SK-N-SH (cell line): ENCODE results near the gene NCAPD3. TPM values are rescaled to one million over a fixed set of nuclear protein-coding genes. Genes with fewer than 3 reads are reported as not detected.

Experiments
- CTCF ChIA-PET: fragments of 300-600, 350-600 bp; formaldehyde crosslinking; extraction: SDS; loops from one replicate; lab custom pipeline; 2021; lab: Yijun Ruan, JAX
- POLR2A ChIA-PET: fragments of 350-600 bp; sonication (Branson Sonifier 250); formaldehyde crosslinking; extraction: SDS; loops from one replicate; lab custom pipeline; 2020; ENCODE audit warnings: antibody characterized with exemption, inconsistent platforms; lab: Yijun Ruan, JAX
- DNase-seq: peaks from one replicate; pipeline ENCODE4 v3.0.0; 2012
- H2AFZ ChIP-seq: fragments of 200-600 bp; sonication (generic); 2 replicates; pipeline ENCODE4 v1.8.1; 2016; ENCODE audit warnings: antibody characterized with exemption, mild to moderate bottlenecking, low read depth
- H3F3A ChIP-seq: fragments of 200-600 bp; sonication (generic); replicated peaks from 2 replicates; pipeline ENCODE3; 2016; ENCODE audit warnings: antibody characterized with exemption, mild to moderate bottlenecking; ENCODE audit not compliant: insufficient read depth
- H3K27ac ChIP-seq, 2 experiments: fragments of 200-500 bp in 1 of 2; fragments of 200-600 bp in 1 of 2; sonication (Bioruptor generic) in 1 of 2; sonication (generic), shearing (Covaris generic) in 1 of 2; 2 replicates each; pipeline versions ENCODE4 v1.5.1 to v1.6.1; 2014 to 2016; ENCODE audit warnings: low read depth in 2 of 2, inconsistent platforms in 1 of 2, low read length in 1 of 2, mild to moderate bottlenecking in 1 of 2, mixed read lengths in 1 of 2
- H3K27me3 ChIP-seq: fragments of 200-600 bp; sonication (generic), shearing (Covaris generic); 2 replicates; pipeline ENCODE4 v1.6.1; 2016; ENCODE audit warnings: mixed run types; ENCODE audit not compliant: insufficient read depth
- H3K36me3 ChIP-seq, 2 experiments: fragments of 200-500 bp in 1 of 2; fragments of 200-600 bp in 1 of 2; sonication (Bioruptor generic) in 1 of 2; sonication (generic) in 1 of 2; replicated peaks in 1 of 2; 2 replicates each; pipeline versions ENCODE3 to v1.5.1; 2014 to 2016; ENCODE audit warnings: low read length in 1 of 2, mild to moderate bottlenecking in 1 of 2; ENCODE audit not compliant: insufficient read depth in 2 of 2, control insufficient read depth in 1 of 2
- H3K4me1 ChIP-seq, 2 experiments: fragments of 200-500 bp in 1 of 2; fragments of 200-600 bp in 1 of 2; sonication (Bioruptor generic) in 1 of 2; sonication (generic), shearing (Covaris generic) in 1 of 2; 2 replicates each; pipeline versions ENCODE4 v1.5.1 to v1.6.1; 2014 to 2016; ENCODE audit warnings: low read depth in 1 of 2, low read length in 1 of 2, mixed run types in 1 of 2; ENCODE audit not compliant: insufficient read depth in 2 of 2, control insufficient read depth in 1 of 2
- H3K4me2 ChIP-seq: fragments of 200-600 bp; sonication (generic), shearing (Covaris generic); 2 replicates; pipeline ENCODE4 v1.6.1; 2017; ENCODE audit warnings: mixed run types
- H3K4me3 ChIP-seq, 2 experiments: fragments of 200-500 bp in 1 of 2; fragments of 200-600 bp in 1 of 2; sonication (Bioruptor generic) in 1 of 2; sonication (generic), shearing (Covaris generic) in 1 of 2; 2 replicates each; pipeline versions ENCODE4 v1.5.1 to v1.8.1; 2014 to 2016; ENCODE audit warnings: low read depth in 2 of 2, inconsistent platforms in 1 of 2, low read length in 1 of 2, mild to moderate bottlenecking in 1 of 2, mixed read lengths in 1 of 2, moderate library complexity in 1 of 2
- H3K79me2 ChIP-seq: fragments of 200-600 bp; sonication (generic); 2 replicates; pipeline ENCODE4 v1.8.1; 2017; ENCODE audit warnings: mild to moderate bottlenecking; ENCODE audit not compliant: insufficient read depth
- H3K9ac ChIP-seq: fragments of 200-600 bp; sonication (generic); 2 replicates; pipeline ENCODE4 v1.6.1; 2017; ENCODE audit warnings: mixed run types
- H3K9me2 ChIP-seq: fragments of 200-600 bp; sonication (generic); 2 replicates; pipeline ENCODE4 v1.6.1; 2017; ENCODE audit warnings: mixed run types
- H3K9me3 ChIP-seq: fragments of 200-600 bp; sonication (generic); 2 replicates; pipeline ENCODE4 v1.6.1; 2017; ENCODE audit warnings: mixed run types, mild to moderate bottlenecking, moderate library complexity
- H4K20me1 ChIP-seq: fragments of 200-600 bp; sonication (generic); 2 replicates; pipeline ENCODE4 v1.6.1; 2017; ENCODE audit warnings: mild to moderate bottlenecking, mixed run types; ENCODE audit not compliant: insufficient read depth
- CHD2 ChIP-seq: fragments of 150-350 bp; IDR thresholded peaks from 2 replicates; pipeline ENCODE4 v1.6.1; 2018; ENCODE audit warnings: low read length; ENCODE audit not compliant: partially characterized antibody
- EP300 ChIP-seq, 2 experiments: IDR thresholded peaks; 2 replicates each; pipeline versions ENCODE4 v1.4.0 to v1.6.1; 2012; ENCODE audit warnings: borderline replicate concordance in 1 of 2, low read depth in 1 of 2, low read length in 1 of 2
- FOSL2 ChIP-seq: IDR thresholded peaks from 2 replicates; pipeline ENCODE4 v1.4.0; 2012; ENCODE audit warnings: low read depth, mild to moderate bottlenecking, moderate library complexity, borderline replicate concordance
- FOXM1 ChIP-seq: IDR thresholded peaks from 2 replicates; pipeline ENCODE4 v1.4.0; 2012; ENCODE audit warnings: low read depth, mild to moderate bottlenecking
- GABPA ChIP-seq: IDR thresholded peaks from 2 replicates; pipeline ENCODE4 v1.4.0; 2012; ENCODE audit warnings: low read depth, mild to moderate bottlenecking
- GATA2 ChIP-seq: sonication (generic); formaldehyde crosslinking; IDR thresholded peaks from 2 replicates; pipeline ENCODE4 v1.5.0; 2020; ENCODE audit warnings: mild to moderate bottlenecking, missing genetic modification reagents
- JUND ChIP-seq: IDR thresholded peaks from 2 replicates; pipeline ENCODE4 v1.4.0; 2012
- PBX3 ChIP-seq: IDR thresholded peaks from 2 replicates; pipeline ENCODE4; 2012
- POLR2AphosphoS5 ChIP-seq: IDR thresholded peaks from 2 replicates; pipeline ENCODE4 v1.6.1; 2012; ENCODE audit warnings: low read depth, low read length
- RCOR1 ChIP-seq: fragments of 150-350 bp; IDR thresholded peaks from 2 replicates; pipeline ENCODE4 v1.6.1; 2017; ENCODE audit warnings: antibody characterized with exemption, low read length
- RXRA ChIP-seq: IDR thresholded peaks from 2 replicates; pipeline ENCODE4 v1.4.0; 2012; ENCODE audit warnings: low read depth, mild to moderate bottlenecking, borderline replicate concordance
- SIN3A ChIP-seq: IDR thresholded peaks from 2 replicates; pipeline ENCODE4 v1.6.1; 2012; ENCODE audit warnings: low read depth, mild to moderate bottlenecking, low read length, moderate library complexity, borderline replicate concordance
- SMC3 ChIP-seq: IDR thresholded peaks from 2 replicates; pipeline ENCODE4 v1.6.1; 2012; ENCODE audit warnings: low read depth, low read length, improper control_type of control experiment
- TEAD4 ChIP-seq: IDR thresholded peaks from 2 replicates; pipeline ENCODE4 v1.4.0; 2012; ENCODE audit warnings: mild to moderate bottlenecking, borderline replicate concordance; ENCODE audit not compliant: insufficient read depth
- WGBS: methylation state at CpG from one replicate; pipeline ENCODE4 v1.1.6; 2017; ENCODE audit warnings: low lambda C conversion rate; 5-methylcytosine and 5-hydroxymethylcytosine counted together
- polyA plus RNA-seq, 3 experiments: library from polyadenylated mRNA; depleted of rRNA; stranded (reverse); fragments of >200 nt; gene quantifications; 2 replicates each; pipeline ENCODE4 v1.2.3, GENCODE V29; 2012
- TF ChIP-seq, protein P1 (sequence below): IDR thresholded peaks from 2 replicates; pipeline ENCODE4 v1.6.1; 2012; ENCODE audit warnings: mild to moderate bottlenecking, low read depth, low read length, moderate library complexity
- TF ChIP-seq, protein P2 (sequence below): IDR thresholded peaks from 2 replicates; pipeline ENCODE4 v1.4.0; 2012; ENCODE audit warnings: low read depth

Gene NCAPD3
- polyA plus RNA-seq, 1 of the 3 experiments (the other 2 are of a cell fraction), result 19.5 TPM

- no peak for TF ChIP-seq RCOR1
- no peak for TF ChIP-seq RXRA
- no peak for TF ChIP-seq EP300 (IDR thresholded peaks at IDR 0.05; ENCODE audit: borderline replicate concordance in 1 of 2, low read depth in 1 of 2, low read length in 1 of 2)
- no peak for TF ChIP-seq CHD2
These were observed 646 bp downstream of the NCAPD3 start (continued) for GRCh38 chr11:134223121-134223520.

DNA sequence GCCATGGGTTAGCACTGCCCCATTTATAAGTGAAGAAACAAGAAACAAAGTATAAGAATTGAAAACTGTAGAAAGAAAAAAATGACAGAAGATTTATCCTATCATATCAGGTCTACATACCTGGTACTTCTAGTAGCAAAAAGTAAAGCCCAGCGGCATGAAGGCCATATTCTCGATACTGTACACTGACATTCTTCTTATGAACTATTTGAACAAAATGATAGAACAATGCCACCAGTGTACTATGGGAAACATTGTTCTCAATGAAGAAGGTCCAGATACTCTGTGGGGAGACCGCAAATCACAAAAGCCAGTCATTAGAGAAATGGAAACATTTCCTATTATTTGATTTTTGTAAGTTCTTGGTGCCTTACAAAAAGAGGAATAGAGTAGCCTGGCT lies 7.0 kb downstream of the NCAPD3 start:
- peaks cover 0 to 6% of the 10 kb centered on the region in 2 experiments; a peak in 2 of 4 replicates for H3K4me1 ChIP-seq
- CTCF ChIA-PET, result no interaction called here
- no peaks in the 10 kb centered on the region for H4K20me1 ChIP-seq
- peak overlapping the region; percentile 9 to 60; a peak in 2 of 4 replicates for H3K27ac ChIP-seq
- H3K4me2 ChIP-seq, result no peak overlapping the region; the same call in 1 of the 2 replicates
- POLR2A ChIA-PET, result interaction anchor here (1.7 kb wide), 1 partner anchor 8 kb away, joined by 7 read pairs; the partner anchor contains the start of gene VPS26B
- H3F3A ChIP-seq, result peaks cover 5% of the 10 kb centered on the region
- H2AFZ ChIP-seq, result no peak overlapping the region
- H3K79me2 ChIP-seq, result peaks cover 66% of the 10 kb centered on the region
- H3K9ac ChIP-seq, result no peak overlapping the region
- TF ChIP-seq, protein P1, sequence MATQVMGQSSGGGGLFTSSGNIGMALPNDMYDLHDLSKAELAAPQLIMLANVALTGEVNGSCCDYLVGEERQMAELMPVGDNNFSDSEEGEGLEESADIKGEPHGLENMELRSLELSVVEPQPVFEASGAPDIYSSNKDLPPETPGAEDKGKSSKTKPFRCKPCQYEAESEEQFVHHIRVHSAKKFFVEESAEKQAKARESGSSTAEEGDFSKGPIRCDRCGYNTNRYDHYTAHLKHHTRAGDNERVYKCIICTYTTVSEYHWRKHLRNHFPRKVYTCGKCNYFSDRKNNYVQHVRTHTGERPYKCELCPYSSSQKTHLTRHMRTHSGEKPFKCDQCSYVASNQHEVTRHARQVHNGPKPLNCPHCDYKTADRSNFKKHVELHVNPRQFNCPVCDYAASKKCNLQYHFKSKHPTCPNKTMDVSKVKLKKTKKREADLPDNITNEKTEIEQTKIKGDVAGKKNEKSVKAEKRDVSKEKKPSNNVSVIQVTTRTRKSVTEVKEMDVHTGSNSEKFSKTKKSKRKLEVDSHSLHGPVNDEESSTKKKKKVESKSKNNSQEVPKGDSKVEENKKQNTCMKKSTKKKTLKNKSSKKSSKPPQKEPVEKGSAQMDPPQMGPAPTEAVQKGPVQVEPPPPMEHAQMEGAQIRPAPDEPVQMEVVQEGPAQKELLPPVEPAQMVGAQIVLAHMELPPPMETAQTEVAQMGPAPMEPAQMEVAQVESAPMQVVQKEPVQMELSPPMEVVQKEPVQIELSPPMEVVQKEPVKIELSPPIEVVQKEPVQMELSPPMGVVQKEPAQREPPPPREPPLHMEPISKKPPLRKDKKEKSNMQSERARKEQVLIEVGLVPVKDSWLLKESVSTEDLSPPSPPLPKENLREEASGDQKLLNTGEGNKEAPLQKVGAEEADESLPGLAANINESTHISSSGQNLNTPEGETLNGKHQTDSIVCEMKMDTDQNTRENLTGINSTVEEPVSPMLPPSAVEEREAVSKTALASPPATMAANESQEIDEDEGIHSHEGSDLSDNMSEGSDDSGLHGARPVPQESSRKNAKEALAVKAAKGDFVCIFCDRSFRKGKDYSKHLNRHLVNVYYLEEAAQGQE, result no peak
- TF ChIP-seq EP300 (IDR thresholded peaks at IDR 0.05; ENCODE audit: borderline replicate concordance in 1 of 2, low read depth in 1 of 2, low read length in 1 of 2) (no peak), FOXM1 (no peak), POLR2AphosphoS5 (no peak), SMC3 (no peak), GATA2 (CRISPR knock-in tag) (no peak), JUND (no peak), TEAD4 (no peak), PBX3 (no peak), CHD2 (no peak), GABPA (no peak), SIN3A (no peak), FOSL2 (no peak)
- TF ChIP-seq, protein P2, sequence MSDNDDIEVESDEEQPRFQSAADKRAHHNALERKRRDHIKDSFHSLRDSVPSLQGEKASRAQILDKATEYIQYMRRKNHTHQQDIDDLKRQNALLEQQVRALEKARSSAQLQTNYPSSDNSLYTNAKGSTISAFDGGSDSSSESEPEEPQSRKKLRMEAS, result no peak
- TF ChIP-seq, all 33 proteins: peak for 0
- Histone ChIP-seq H3K4me3 (no peak overlapping the region), H3K27me3 (no peaks in the 10 kb centered on the region), H3K9me3 (no peaks in the 10 kb centered on the region), H3K9me2 (no peaks in the 10 kb centered on the region), H3K36me3 (peaks cover 28 to 32% of the 10 kb centered on the region in 2 experiments)
- over 99% methylated on average over 3 of the region's 3 CpGs for WGBS
- no peak for DNase-seq
